NCI-H2081 (cell line): ENCODE measurements around the gene OR11L1.

ENCODE experiments used
- DNase-seq, 2 experiments: peaks; one replicate each; lab custom pipeline; 2025; lab: John Stamatoyannopoulos, UW

Gene OR11L1

GRCh38 chr1:247841796-247842195 is at the start of gene OR11L1:
OR11L1 (minus strand) TSS chr1:247841896; CDS start chr1:247841896, 0 bp downstream.
- DNase-seq = no peak

- no peak for DNase-seq
Measured at GRCh38 chr1:247884797-247885413, 43.2 kb upstream of the OR11L1 start.

GRCh38 chr1:247883346-247883745 is 41.6 kb upstream of the OR11L1 start:
- DNase-seq = no peak

- no peak for DNase-seq
Measured at GRCh38 chr1:247865416-247865815, 23.7 kb upstream of the OR11L1 start.

- DNase-seq = no peak
Measured at GRCh38 chr1:247864644-247865043, 22.9 kb upstream of the OR11L1 start.

GRCh38 chr1:247862756-247863155 is 21.1 kb upstream of the OR11L1 start:
- no peak for DNase-seq

GRCh38 chr1:247857985-247858619 is 16.4 kb upstream of the OR11L1 start:
- DNase-seq = no peak

- DNase-seq = no peak
Measured at GRCh38 chr1:247857069-247857984, 15.6 kb upstream of the OR11L1 start, which contains the start of gene TRIM58. TRIM58 (plus strand) TSS chr1:247857187; CDS start chr1:247857247, 60 bp downstream.

- DNase-seq = no peak
Measured at GRCh38 chr1:247855911-247856310, 14.2 kb upstream of the OR11L1 start.

- no peak for DNase-seq
Measured at GRCh38 chr1:247854899-247855545, 13.3 kb upstream of the OR11L1 start.

- no peak for DNase-seq
Measured at GRCh38 chr1:247849616-247850015, 7.9 kb upstream of the OR11L1 start.

GRCh38 chr1:247848346-247848745 is 6.7 kb upstream of the OR11L1 start:
- DNase-seq = no peak

- DNase-seq = no peak
Measured at GRCh38 chr1:247845693-247846017, 4.0 kb upstream of the OR11L1 start.

GRCh38 chr1:247845011-247845692 is 3.5 kb upstream of the OR11L1 start:
- DNase-seq = no peak

GRCh38 chr1:247843411-247843810 is 1.7 kb upstream of the OR11L1 start:
- DNase-seq = no peak

- DNase-seq = no peak
Measured at GRCh38 chr1:247840818-247841217, 878 bp downstream of the OR11L1 start.

GRCh38 chr1:247833601-247834000 is 8.1 kb downstream of the OR11L1 start:
- DNase-seq = no peak

GRCh38 chr1:247829656-247830055 is 12.0 kb downstream of the OR11L1 start:
- no peak for DNase-seq

GRCh38 chr1:247825362-247825761 is 16.3 kb downstream of the OR11L1 start:
- no peak for DNase-seq

- DNase-seq = peak in 1 of 2 experiments; percentile 19
Measured at GRCh38 chr1:247824023-247824422, 17.7 kb downstream of the OR11L1 start, which contains the start of gene OR14A16. OR14A16 (minus strand) TSS chr1:247824119; CDS start chr1:247815729, 8,390 bp downstream.

- no peak for DNase-seq
Measured at GRCh38 chr1:247822060-247822459, 19.6 kb downstream of the OR11L1 start.

GRCh38 chr1:247812637-247813036 is 29.1 kb downstream of the OR11L1 start:
- DNase-seq = no peak
